ENCODE results near the gene KIF1A.

Gene KIF1A

GRCh38 chr2:240818293-240819125, 1.5 kb downstream of the KIF1A start:
- peaks cover 14 to 51% (median 38%) of the 10 kb centered on the region in 5 donors for H3K27me3 ChIP-seq (ENCODE audit: control insufficient read depth in 5 of 5, insufficient read depth in 4 of 5, low read length in 5 of 5)
- H3K9me3 ChIP-seq (ENCODE audit: control insufficient read depth in 5 of 5, low read length in 5 of 5) = peaks cover 4 to 20% (median 15%) of the 10 kb centered on the region in 5 donors
- no peak overlapping the region for H3K4me3 ChIP-seq (ENCODE audit: low read depth in 1 of 5, low read length in 5 of 5)
- no peaks in the 10 kb centered on the region for H3K36me3 ChIP-seq (ENCODE audit: control insufficient read depth in 5 of 5, insufficient read depth in 5 of 5, low read length in 5 of 5)
- no peak overlapping the region for H3K27ac ChIP-seq (ENCODE audit: low read depth, low read length)
- no peak overlapping the region for H3K9ac ChIP-seq (ENCODE audit: low read length in 5 of 5)
- peaks cover 0 to 14% (median 11%) of the 10 kb centered on the region in 5 donors for H3K4me1 ChIP-seq (ENCODE audit: control insufficient read depth in 5 of 5, insufficient read depth in 5 of 5, low read length in 5 of 5)

GRCh38 chr2:240817496-240818292, 2.3 kb downstream of the KIF1A start:
- no peak overlapping the region for H3K27ac ChIP-seq (ENCODE audit: low read depth, low read length)
- H3K4me3 ChIP-seq (ENCODE audit: low read depth in 1 of 5, low read length in 5 of 5) = no peak overlapping the region
- H3K27me3 ChIP-seq (ENCODE audit: control insufficient read depth in 5 of 5, insufficient read depth in 4 of 5, low read length in 5 of 5) = peaks cover 14 to 45% (median 37%) of the 10 kb centered on the region in 5 donors
- H3K36me3 ChIP-seq (ENCODE audit: control insufficient read depth in 5 of 5, insufficient read depth in 5 of 5, low read length in 5 of 5) = no peaks in the 10 kb centered on the region
- no peak overlapping the region for H3K9ac ChIP-seq (ENCODE audit: low read length in 5 of 5)
- H3K9me3 ChIP-seq (ENCODE audit: control insufficient read depth in 5 of 5, low read length in 5 of 5) = peaks cover 4 to 18% (median 13%) of the 10 kb centered on the region in 5 donors
- H3K4me1 ChIP-seq (ENCODE audit: control insufficient read depth in 5 of 5, insufficient read depth in 5 of 5, low read length in 5 of 5) = peaks cover 0 to 14% (median 11%) of the 10 kb centered on the region in 5 donors

- peaks cover 0 to 14% (median 11%) of the 10 kb centered on the region in 5 donors for H3K4me1 ChIP-seq (ENCODE audit: control insufficient read depth in 5 of 5, insufficient read depth in 5 of 5, low read length in 5 of 5)
- peaks cover 4 to 20% (median 18%) of the 10 kb centered on the region in 5 donors for H3K9me3 ChIP-seq (ENCODE audit: control insufficient read depth in 5 of 5, low read length in 5 of 5)
- H3K27ac ChIP-seq (ENCODE audit: low read depth, low read length) = no peak overlapping the region
- no peak overlapping the region for H3K9ac ChIP-seq (ENCODE audit: low read length in 5 of 5)
- peaks cover 10 to 39% (median 32%) of the 10 kb centered on the region in 5 donors for H3K27me3 ChIP-seq (ENCODE audit: control insufficient read depth in 5 of 5, insufficient read depth in 4 of 5, low read length in 5 of 5)
- no peak overlapping the region for H3K4me3 ChIP-seq (ENCODE audit: low read depth in 1 of 5, low read length in 5 of 5)
- no peaks in the 10 kb centered on the region for H3K36me3 ChIP-seq (ENCODE audit: control insufficient read depth in 5 of 5, insufficient read depth in 5 of 5, low read length in 5 of 5)
These were observed 3.2 kb downstream of the KIF1A start for GRCh38 chr2:240816584-240817495.

GRCh38 chr2:240815761-240816583, 4.0 kb downstream of the KIF1A start:
- Histone ChIP-seq H3K27me3 (ENCODE audit: control insufficient read depth in 5 of 5, insufficient read depth in 4 of 5, low read length in 5 of 5) (peaks cover 10 to 30% (median 26%) of the 10 kb centered on the region in 5 donors), H3K27ac (ENCODE audit: low read depth, low read length) (no peak overlapping the region), H3K9ac (ENCODE audit: low read length in 5 of 5) (no peak overlapping the region)

GRCh38 chr2:240814946-240815760, 4.9 kb downstream of the KIF1A start:
- H3K9ac ChIP-seq (ENCODE audit: low read length in 5 of 5) = no peak overlapping the region
- peaks cover 10 to 28% (median 24%) of the 10 kb centered on the region in 5 donors for H3K27me3 ChIP-seq (ENCODE audit: control insufficient read depth in 5 of 5, insufficient read depth in 4 of 5, low read length in 5 of 5)
- peaks cover 0 to 11% (median 7%) of the 10 kb centered on the region in 5 donors for H3K4me1 ChIP-seq (ENCODE audit: control insufficient read depth in 5 of 5, insufficient read depth in 5 of 5, low read length in 5 of 5)
- H3K4me3 ChIP-seq (ENCODE audit: low read depth in 1 of 5, low read length in 5 of 5) = no peak overlapping the region
- H3K9me3 ChIP-seq (ENCODE audit: control insufficient read depth in 5 of 5, low read length in 5 of 5) = peaks cover 4 to 20% (median 18%) of the 10 kb centered on the region in 5 donors
- no peaks in the 10 kb centered on the region for H3K36me3 ChIP-seq (ENCODE audit: control insufficient read depth in 5 of 5, insufficient read depth in 5 of 5, low read length in 5 of 5)
- no peak overlapping the region for H3K27ac ChIP-seq (ENCODE audit: low read depth, low read length)

More at GRCh38 chr2:240815761-240816583, 4.0 kb downstream of the KIF1A start:
- Histone ChIP-seq H3K36me3 (ENCODE audit: control insufficient read depth in 5 of 5, insufficient read depth in 5 of 5, low read length in 5 of 5) (no peaks in the 10 kb centered on the region), H3K4me1 (ENCODE audit: control insufficient read depth in 5 of 5, insufficient read depth in 5 of 5, low read length in 5 of 5) (peaks cover 0 to 11% (median 10%) of the 10 kb centered on the region in 5 donors), H3K9me3 (ENCODE audit: control insufficient read depth in 5 of 5, low read length in 5 of 5) (peaks cover 4 to 20% (median 18%) of the 10 kb centered on the region in 5 donors), H3K4me3 (ENCODE audit: low read depth in 1 of 5, low read length in 5 of 5) (no peak overlapping the region)

GRCh38 chr2:240814280-240814679, 5.7 kb downstream of the KIF1A start:
- peaks cover 10 to 27% (median 21%) of the 10 kb centered on the region in 5 donors for H3K27me3 ChIP-seq (ENCODE audit: control insufficient read depth in 5 of 5, insufficient read depth in 4 of 5, low read length in 5 of 5)
- no peak overlapping the region for H3K4me3 ChIP-seq (ENCODE audit: low read depth in 1 of 5, low read length in 5 of 5)
- no peak overlapping the region for H3K27ac ChIP-seq (ENCODE audit: low read depth, low read length)
- no peaks in the 10 kb centered on the region for H3K36me3 ChIP-seq (ENCODE audit: control insufficient read depth in 5 of 5, insufficient read depth in 5 of 5, low read length in 5 of 5)
- H3K4me1 ChIP-seq (ENCODE audit: control insufficient read depth in 5 of 5, insufficient read depth in 5 of 5, low read length in 5 of 5) = peaks cover 0 to 7% (median 4%) of the 10 kb centered on the region in 5 donors
- no peak overlapping the region for H3K9ac ChIP-seq (ENCODE audit: low read length in 5 of 5)
- peaks cover 4 to 20% (median 18%) of the 10 kb centered on the region in 5 donors for H3K9me3 ChIP-seq (ENCODE audit: control insufficient read depth in 5 of 5, low read length in 5 of 5)

GRCh38 chr2:240813231-240813921, 6.6 kb downstream of the KIF1A start:
- H3K9ac ChIP-seq (ENCODE audit: low read length in 5 of 5) = no peak overlapping the region
- no peaks in the 10 kb centered on the region for H3K4me1 ChIP-seq (ENCODE audit: control insufficient read depth in 5 of 5, insufficient read depth in 5 of 5, low read length in 5 of 5)
- H3K4me3 ChIP-seq (ENCODE audit: low read depth in 1 of 5, low read length in 5 of 5) = no peak overlapping the region
- H3K9me3 ChIP-seq (ENCODE audit: control insufficient read depth in 5 of 5, low read length in 5 of 5) = peaks cover 4 to 20% (median 18%) of the 10 kb centered on the region in 5 donors
- no peaks in the 10 kb centered on the region for H3K36me3 ChIP-seq (ENCODE audit: control insufficient read depth in 5 of 5, insufficient read depth in 5 of 5, low read length in 5 of 5)
- peaks cover 6 to 25% (median 15%) of the 10 kb centered on the region in 5 donors for H3K27me3 ChIP-seq (ENCODE audit: control insufficient read depth in 5 of 5, insufficient read depth in 4 of 5, low read length in 5 of 5)
- H3K27ac ChIP-seq (ENCODE audit: low read depth, low read length) = no peak overlapping the region

GRCh38 chr2:240812721-240813120, 7.3 kb downstream of the KIF1A start:
- Histone ChIP-seq H3K36me3 (ENCODE audit: control insufficient read depth in 5 of 5, insufficient read depth in 5 of 5, low read length in 5 of 5) (no peaks in the 10 kb centered on the region), H3K4me1 (ENCODE audit: control insufficient read depth in 5 of 5, insufficient read depth in 5 of 5, low read length in 5 of 5) (no peaks in the 10 kb centered on the region), H3K27ac (ENCODE audit: low read depth, low read length) (no peak overlapping the region), H3K4me3 (ENCODE audit: low read depth in 1 of 5, low read length in 5 of 5) (no peak overlapping the region), H3K9me3 (ENCODE audit: control insufficient read depth in 5 of 5, low read length in 5 of 5) (peaks cover 4 to 20% (median 18%) of the 10 kb centered on the region in 5 donors), H3K27me3 (ENCODE audit: control insufficient read depth in 5 of 5, insufficient read depth in 4 of 5, low read length in 5 of 5) (peaks cover 0 to 18% (median 8%) of the 10 kb centered on the region in 5 donors), H3K9ac (ENCODE audit: low read length in 5 of 5) (no peak overlapping the region)

Data from subcutaneous abdominal adipose tissue (tissue), 5 donors.